Loucy (cell line): ENCODE measurements around the gene PAPPA2.

ENCODE experiments used
- H2AFZ ChIP-seq: fragments of 200-600 bp; sonication (generic); 2 replicates; pipeline ENCODE4 v1.6.0; 2016; ENCODE audit warnings: antibody characterized with exemption, mild to moderate bottlenecking, low read length, moderate library complexity
- H3F3A ChIP-seq: fragments of 200-600 bp; 2 replicates; pipeline ENCODE4 v1.6.0; 2016; ENCODE audit warnings: antibody characterized with exemption, low read depth, mild to moderate bottlenecking
- H3K27me3 ChIP-seq: fragments of 200-600 bp; sonication (generic); 2 replicates; pipeline ENCODE4 v1.6.1; 2014; ENCODE audit warnings: low read length, mild to moderate bottlenecking; ENCODE audit not compliant: insufficient read depth, poor library complexity, severe bottlenecking
- H3K36me3 ChIP-seq: fragments of 200-600 bp; sonication (generic); 2 replicates; pipeline ENCODE4 v1.6.1; 2016; ENCODE audit warnings: low read length; ENCODE audit not compliant: insufficient read depth
- H3K4me1 ChIP-seq: fragments of 200-600 bp; sonication (generic); 2 replicates; pipeline ENCODE4 v1.5.1; 2014; ENCODE audit warnings: low read length, mild to moderate bottlenecking; ENCODE audit not compliant: insufficient read depth, poor library complexity, severe bottlenecking
- H3K4me2 ChIP-seq: fragments of 200-600 bp; sonication (generic); 2 replicates; pipeline ENCODE4 v1.6.0; 2014; ENCODE audit warnings: antibody characterized with exemption, low read length, low read depth, mild to moderate bottlenecking; ENCODE audit not compliant: poor library complexity, severe bottlenecking
- H3K4me3 ChIP-seq: fragments of 200-600 bp; sonication (generic); 2 replicates; pipeline ENCODE4 v1.5.1; 2014; ENCODE audit warnings: low read length, mild to moderate bottlenecking, mixed read lengths; ENCODE audit not compliant: poor library complexity, severe bottlenecking
- H3K79me2 ChIP-seq: fragments of 200-600 bp; sonication (generic); 2 replicates; pipeline ENCODE4 v1.6.1; 2014; ENCODE audit warnings: low read length; ENCODE audit not compliant: insufficient read depth
- H3K9ac ChIP-seq: fragments of 200-600 bp; sonication (generic); 2 replicates; pipeline ENCODE4 v1.6.0; 2014; ENCODE audit warnings: mild to moderate bottlenecking, low read depth, low read length, moderate library complexity; ENCODE audit not compliant: poor library complexity, severe bottlenecking
- H3K9me2 ChIP-seq: fragments of 200-600 bp; sonication (generic); replicated peaks from 2 replicates; pipeline ENCODE4 v1.6.1; 2016; ENCODE audit warnings: low read depth, low read length, mixed read lengths
- H3K9me3 ChIP-seq: fragments of 200-600 bp; sonication (generic); 2 replicates; pipeline ENCODE4 v1.6.1; 2014; ENCODE audit warnings: mild to moderate bottlenecking, antibody characterized with exemption, low read length, low read depth; ENCODE audit not compliant: insufficient read depth
- H4K20me1 ChIP-seq: fragments of 200-600 bp; sonication (generic); 2 replicates; pipeline ENCODE4 v1.6.0; 2014; ENCODE audit warnings: antibody characterized with exemption, low read length, mild to moderate bottlenecking; ENCODE audit not compliant: insufficient read depth, poor library complexity, severe bottlenecking
- CTCF ChIP-seq: fragments of 200-600 bp; sonication (generic); conservative IDR thresholded peaks from 2 replicates; pipeline ENCODE4 v1.5.1; 2014; ENCODE audit warnings: mild to moderate bottlenecking, antibody characterized with exemption, low read length
- EZH2phosphoT487 ChIP-seq: fragments of 200-600 bp; IDR thresholded peaks from 2 replicates; pipeline ENCODE4 v1.6.1; 2018; ENCODE audit warnings: antibody characterized with exemption, mild to moderate bottlenecking, moderate library complexity, borderline replicate concordance

The PAPPA2 gene

DNA sequence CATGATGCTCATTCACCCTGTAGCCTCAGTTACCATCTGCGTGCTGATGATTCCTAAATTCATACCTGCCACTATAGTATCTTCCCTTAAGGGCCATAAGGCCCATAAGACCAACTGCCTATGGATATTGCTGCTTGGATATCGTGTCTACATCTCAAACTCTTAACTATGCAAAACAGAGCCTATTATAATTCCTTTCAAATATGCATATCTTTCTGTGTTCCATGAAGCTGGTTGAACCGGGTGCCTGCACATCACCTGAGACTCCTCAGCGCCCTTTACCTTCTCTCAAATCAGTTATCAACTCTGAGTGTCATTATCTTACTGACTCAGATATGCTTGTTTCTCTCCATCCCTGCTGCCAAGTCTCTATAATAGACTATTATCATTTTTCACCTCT lies 311.2 kb downstream of the PAPPA2 start:
- H3F3A ChIP-seq: no peaks in the 10 kb centered on the region

GRCh38 chr1:176775378-176775777 lies 312.4 kb downstream of the PAPPA2 start:
- H3K4me1 ChIP-seq: no peaks in the 10 kb centered on the region
- no peaks in the 10 kb centered on the region for H3F3A ChIP-seq
- H3K9me2 ChIP-seq: no peaks in the 10 kb centered on the region
- no peaks in the 10 kb centered on the region for H3K27me3 ChIP-seq
- no peak overlapping the region for H3K9ac ChIP-seq
- H3K4me2 ChIP-seq: no peak overlapping the region
- TF ChIP-seq CTCF: no peak
- no peak for TF ChIP-seq EZH2phosphoT487
- H3K9me3 ChIP-seq: no peaks in the 10 kb centered on the region
- no peak overlapping the region for H2AFZ ChIP-seq
- H4K20me1 ChIP-seq: no peaks in the 10 kb centered on the region
- H3K79me2 ChIP-seq: no peaks in the 10 kb centered on the region
- H3K36me3 ChIP-seq: no peaks in the 10 kb centered on the region
- no peak overlapping the region for H3K4me3 ChIP-seq

More for the DNA sequence above, 311.2 kb downstream of the PAPPA2 start:
- Histone ChIP-seq H3K4me3 (no peak overlapping the region), H4K20me1 (no peaks in the 10 kb centered on the region), H3K9me3 (no peaks in the 10 kb centered on the region), H3K9me2 (no peaks in the 10 kb centered on the region), H3K9ac (no peak overlapping the region), H3K36me3 (no peaks in the 10 kb centered on the region), H3K4me2 (no peak overlapping the region), H3K4me1 (no peaks in the 10 kb centered on the region), H2AFZ (no peak overlapping the region), H3K79me2 (no peaks in the 10 kb centered on the region), H3K27me3 (no peaks in the 10 kb centered on the region)
- no peak for TF ChIP-seq CTCF
- no peak for TF ChIP-seq EZH2phosphoT487

GRCh38 chr1:176775996-176776395 lies 313.0 kb downstream of the PAPPA2 start:
- Histone ChIP-seq H3K79me2 (no peaks in the 10 kb centered on the region), H3K9me2 (no peaks in the 10 kb centered on the region)

More at GRCh38 chr1:176775996-176776395, 313.0 kb downstream of the PAPPA2 start:
- H3F3A ChIP-seq: no peaks in the 10 kb centered on the region
- H3K4me1 ChIP-seq: no peaks in the 10 kb centered on the region
- TF ChIP-seq CTCF (no peak), EZH2phosphoT487 (no peak)
- no peak overlapping the region for H3K4me3 ChIP-seq
- no peak overlapping the region for H3K4me2 ChIP-seq
- H4K20me1 ChIP-seq: no peaks in the 10 kb centered on the region
- no peaks in the 10 kb centered on the region for H3K36me3 ChIP-seq
- no peaks in the 10 kb centered on the region for H3K27me3 ChIP-seq
- H3K9ac ChIP-seq: no peak overlapping the region
- no peak overlapping the region for H2AFZ ChIP-seq
- H3K9me3 ChIP-seq: no peaks in the 10 kb centered on the region
